ENCODE results near the gene PPP1R15A.
"Not testable (repeated sequence)": the region's sequence is repeated elsewhere in the genome, so short reads cannot be mapped to it uniquely, and the experiment has no call there.

Gene PPP1R15A

GRCh38 chr19:48881741-48882657 is 9.8 kb downstream of the PPP1R15A start:
- DNase-seq, result peak in 1 of 2 donors; percentile 49

DNA sequence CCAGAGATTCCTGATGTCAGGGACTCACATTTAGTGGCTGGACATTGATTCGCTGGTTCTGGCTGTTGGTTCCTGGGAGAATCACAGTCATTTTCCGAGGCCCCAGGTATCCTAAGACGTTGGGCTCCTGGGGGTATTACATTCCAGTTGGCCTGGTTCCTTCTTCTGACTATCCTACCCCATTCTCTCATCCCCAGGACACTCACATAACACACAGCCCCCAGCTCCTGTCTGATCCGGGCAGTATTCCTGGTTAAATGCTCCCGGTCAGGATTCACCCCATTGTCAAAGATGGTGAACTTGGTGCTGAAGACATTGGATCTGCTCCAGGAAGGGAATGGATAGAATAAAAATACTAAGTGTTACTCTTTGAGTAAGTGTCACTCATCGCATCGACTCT is 11.5 kb downstream of the PPP1R15A start:
- DNase-seq, result peak in 1 of 2 donors; percentile 23

DNA sequence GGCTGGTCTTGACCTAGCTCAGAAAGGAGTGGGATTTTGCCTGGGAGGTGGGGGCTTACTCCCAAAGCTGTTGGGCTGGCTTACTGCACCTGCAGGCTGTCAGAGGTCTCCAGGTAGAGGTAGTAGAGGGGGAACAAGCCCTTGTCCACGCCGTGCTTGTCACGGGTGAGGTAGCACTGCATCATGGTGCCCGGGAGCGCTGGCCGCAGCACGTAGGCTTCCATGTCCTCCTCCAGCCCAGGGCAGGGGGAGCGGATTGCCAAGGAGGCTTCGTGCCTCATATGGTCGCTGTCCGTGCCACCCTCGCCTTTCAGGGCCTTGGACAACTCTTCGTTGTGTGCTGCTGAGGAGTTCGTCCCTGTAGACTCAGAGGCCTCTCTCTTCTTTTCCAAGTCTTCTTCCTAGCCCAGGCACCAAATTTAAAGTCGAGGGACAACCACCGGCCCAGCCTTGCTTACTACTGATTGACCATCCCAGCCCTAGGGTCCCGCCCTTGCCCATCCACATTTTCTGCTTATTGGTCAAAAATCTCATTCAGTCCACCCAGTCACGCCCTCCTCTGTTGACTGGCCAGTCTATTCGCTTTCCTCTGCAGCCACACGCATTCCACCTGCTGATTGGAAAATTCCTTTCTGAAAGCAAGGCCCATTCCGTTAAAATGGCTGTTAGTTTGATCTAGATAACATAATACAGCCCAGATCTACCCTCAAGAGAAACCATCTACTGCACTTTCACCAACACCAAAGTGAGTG is 15.8 kb downstream of the PPP1R15A start:
- DNase-seq, result no peak

- DNase-seq, result not testable (repeated sequence)
Measured at GRCh38 chr19:48889496-48889895, 17.3 kb downstream of the PPP1R15A start.

DNA sequence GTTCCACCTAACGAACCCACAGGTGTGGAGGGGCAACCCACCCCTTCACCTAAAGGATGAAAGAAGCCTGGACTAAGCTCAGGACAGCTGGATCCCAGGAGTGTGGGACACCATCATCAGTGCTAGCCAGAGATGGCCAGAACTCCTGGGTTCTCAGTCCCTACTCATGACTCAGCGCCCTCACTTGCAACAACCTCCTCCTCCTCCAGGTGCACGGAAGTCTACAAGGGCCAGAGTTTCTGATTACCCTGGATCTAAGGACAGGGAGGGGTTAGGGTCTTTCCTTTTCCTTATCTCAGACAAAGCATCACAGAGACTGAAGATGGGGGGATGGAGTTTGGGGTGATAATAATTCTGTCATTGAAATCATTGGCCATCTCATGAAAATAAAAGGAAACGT is 18.3 kb downstream of the PPP1R15A start:
- DNase-seq, result no peak

GRCh38 chr19:48895226-48895625 is 23.0 kb downstream of the PPP1R15A start:
- DNase-seq, result no peak

- DNase-seq, result no peak
Measured at GRCh38 chr19:48896191-48896720, 24.0 kb downstream of the PPP1R15A start.

DNA sequence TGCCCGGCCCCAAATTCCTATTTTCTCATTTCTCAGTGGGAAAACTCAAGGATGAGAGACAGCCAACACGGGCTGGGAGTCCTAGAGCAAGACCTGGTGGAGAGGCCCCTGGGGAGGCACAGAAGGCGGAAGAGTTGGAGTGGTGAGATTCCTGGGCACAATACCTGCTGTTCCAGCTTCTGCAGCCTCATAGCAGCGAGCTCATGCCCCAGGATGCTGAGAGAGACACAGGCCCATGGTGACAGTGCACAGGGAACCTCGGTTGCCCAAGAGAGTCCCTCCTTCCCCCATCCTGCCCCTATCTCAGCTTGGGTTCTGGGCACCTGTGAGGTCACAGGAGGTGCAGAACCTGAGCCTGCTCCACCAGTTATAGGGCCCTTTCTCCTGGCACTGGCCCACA is 25.0 kb downstream of the PPP1R15A start:
- DNase-seq, result no peak

DNA sequence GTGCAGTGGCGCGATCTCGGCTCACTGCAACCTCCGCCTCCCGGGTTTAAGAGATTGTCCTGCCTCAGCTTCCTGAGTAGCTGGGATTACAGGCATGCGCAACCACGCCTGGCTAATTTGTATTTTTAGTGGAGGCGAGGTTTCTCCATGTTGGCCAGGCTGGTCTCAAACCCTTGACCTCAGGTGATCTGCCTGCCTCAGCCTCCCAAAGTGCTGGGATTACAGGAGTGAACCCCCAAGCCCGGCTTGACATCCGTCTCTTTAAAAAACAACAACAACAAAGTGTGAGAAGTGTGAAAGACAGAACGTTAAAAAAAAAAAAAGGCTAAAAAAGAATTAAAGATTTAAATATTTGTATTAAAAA is 27.1 kb downstream of the PPP1R15A start:
- not testable (repeated sequence) for DNase-seq

- peak; percentile 98 to 100 for DNase-seq
Measured at GRCh38 chr19:48899781-48900476, 27.7 kb downstream of the PPP1R15A start, which contains the start of gene NUCB1. Gene NUCB1 (plus strand): TSS chr19:48900312. CDS start chr19:48900797, 485 bp downstream.

DNA sequence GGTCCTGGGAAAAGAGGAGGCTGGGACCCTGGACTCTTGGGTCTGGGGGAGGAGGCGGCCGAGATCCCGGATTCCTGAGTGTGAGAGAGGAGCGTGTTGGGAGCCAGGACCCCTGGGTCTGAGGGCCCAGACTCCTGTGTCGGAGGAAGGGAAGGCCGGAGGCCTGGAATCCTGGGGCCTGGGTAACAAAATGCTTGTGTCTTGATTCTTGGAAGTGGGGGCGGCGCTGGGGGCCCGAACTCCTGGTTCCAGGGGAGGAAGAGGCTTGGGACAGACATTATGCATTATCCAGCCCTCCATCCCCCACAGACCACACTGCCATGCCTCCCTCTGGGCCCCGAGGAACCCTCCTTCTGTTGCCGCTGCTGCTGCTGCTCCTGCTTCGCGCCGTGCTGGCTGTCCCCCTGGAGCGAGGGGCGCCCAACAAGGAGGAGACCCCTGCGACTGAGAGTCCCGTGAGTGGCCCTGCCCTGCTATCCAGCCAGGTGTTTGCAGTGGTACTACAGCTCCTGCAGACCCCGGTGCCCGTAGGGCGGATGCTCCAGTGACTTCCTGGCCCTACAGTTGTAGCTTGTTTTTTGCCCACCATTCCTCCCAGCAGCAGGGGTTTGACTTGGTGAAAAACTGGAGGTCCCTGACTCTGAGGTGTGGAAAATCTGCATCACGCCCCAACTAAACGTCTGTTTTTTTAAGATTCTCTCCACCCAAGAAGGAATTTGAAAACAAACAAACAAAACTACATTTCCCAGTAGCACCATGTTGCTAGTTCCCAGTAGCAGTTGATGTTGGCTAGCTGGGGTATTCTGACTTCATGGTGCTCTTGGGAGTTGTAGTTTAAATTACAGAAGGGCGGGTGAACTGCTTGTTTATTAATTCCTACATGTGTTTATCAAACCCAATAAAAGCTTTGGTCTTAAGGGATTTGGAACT is 28.5 kb downstream of the PPP1R15A start:
- DNase-seq, result peak; percentile 56 to 59

- not testable (repeated sequence) for DNase-seq
Measured at GRCh38 chr19:48902291-48902690, 30.1 kb downstream of the PPP1R15A start.

GRCh38 chr19:48903788-48904187 is 31.6 kb downstream of the PPP1R15A start:
- not testable (repeated sequence) for DNase-seq

DNA sequence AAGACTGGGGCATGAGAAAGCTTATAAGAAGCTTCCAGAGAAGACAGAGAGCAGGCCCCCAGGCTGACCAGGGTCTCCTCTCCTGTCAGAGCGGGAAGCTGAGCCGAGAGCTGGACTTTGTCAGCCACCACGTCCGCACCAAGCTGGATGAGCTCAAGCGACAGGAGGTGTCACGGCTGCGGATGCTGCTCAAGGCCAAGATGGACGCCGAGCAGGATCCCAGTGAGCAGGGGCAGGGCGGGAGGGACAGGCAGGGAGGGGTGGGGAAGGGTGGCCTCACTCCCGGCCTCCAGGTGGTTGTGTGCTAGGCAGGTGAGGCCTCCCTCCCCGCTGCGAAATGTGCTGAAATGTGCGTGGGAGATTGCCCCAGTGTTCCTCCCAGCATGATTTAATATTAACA is 33.4 kb downstream of the PPP1R15A start:
- no peak for DNase-seq

DNA sequence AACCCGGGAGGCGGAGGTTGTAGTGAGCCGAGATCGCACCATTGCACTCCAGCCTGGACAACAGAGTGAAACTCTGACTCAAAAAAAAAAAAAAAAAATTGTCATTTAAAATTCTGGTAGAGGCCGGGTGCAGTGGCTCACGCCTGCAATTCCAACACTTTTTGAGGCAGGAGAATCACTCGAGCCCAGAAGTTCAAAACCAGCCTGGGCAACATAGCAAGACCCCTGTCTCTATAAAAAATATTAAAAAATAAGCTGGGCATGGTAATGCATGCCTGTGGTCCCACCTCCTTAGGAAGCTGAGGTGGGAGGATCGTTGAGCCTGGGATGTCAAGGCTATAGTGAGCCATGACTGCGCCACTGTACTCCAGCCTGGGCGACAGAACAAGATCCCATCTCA is 34.1 kb downstream of the PPP1R15A start:
- DNase-seq, result no peak

DNA sequence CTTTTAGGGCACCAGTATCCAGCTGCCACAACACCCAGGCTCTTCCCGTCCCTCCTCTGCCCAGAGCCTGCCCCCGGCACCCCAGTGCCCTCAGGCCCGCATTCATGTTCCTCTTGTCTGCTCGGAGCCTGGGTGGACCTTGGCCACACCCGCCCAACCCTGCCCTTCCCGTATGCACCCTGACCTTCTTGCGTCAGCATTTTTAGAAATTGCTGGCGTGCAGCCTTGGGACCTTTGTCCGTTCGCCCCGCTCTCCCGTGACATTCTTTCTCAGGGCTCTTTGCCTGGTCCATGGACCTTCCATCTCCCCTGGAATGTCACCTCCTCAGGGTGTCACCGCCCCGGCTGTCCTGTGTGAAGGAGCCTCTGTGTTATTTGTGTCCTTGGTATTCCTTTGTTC is 35.5 kb downstream of the PPP1R15A start:
- peak; percentile 56 to 59 for DNase-seq

- not testable (repeated sequence) for DNase-seq
Measured at GRCh38 chr19:48909424-48910077, 37.3 kb downstream of the PPP1R15A start.

GRCh38 chr19:48910803-48911202 is 38.6 kb downstream of the PPP1R15A start:
- no peak for DNase-seq

GRCh38 chr19:48913114-48913889 is 41.1 kb downstream of the PPP1R15A start:
- peak in 1 of 2 donors; percentile 33 for DNase-seq

GRCh38 chr19:48914181-48914580 is 42.0 kb downstream of the PPP1R15A start:
- no peak for DNase-seq
